Hepatocyte (in vitro differentiated cells): ENCODE measurements around the gene TMA7B.

Experiments used
- CTCF ChIP-seq: fragments of 200-600 bp; sonication (generic); IDR thresholded peaks from 2 replicates; pipeline ENCODE4 v1.5.1; 2016; ENCODE audit warnings: antibody characterized with exemption, mild to moderate bottlenecking; ENCODE audit not compliant: poor library complexity
- EZH2 ChIP-seq: fragments of 200-600 bp; sonication (generic); IDR thresholded peaks from 2 replicates; pipeline ENCODE4 v1.6.1; 2016; ENCODE audit warnings: antibody characterized with exemption, mild to moderate bottlenecking, borderline replicate concordance
- EZH2phosphoT487 ChIP-seq: fragments of 200-600 bp; sonication (generic); IDR thresholded peaks from one replicate; pipeline ENCODE4 v1.6.1; 2018; ENCODE audit warnings: antibody characterized with exemption, mild to moderate bottlenecking, low read depth, moderate library complexity; ENCODE audit not compliant: unreplicated experiment, severe bottlenecking

GRCh38 chr22:39997421-39997820 is 37.2 kb downstream of the TMA7B start:
- TF ChIP-seq EZH2phosphoT487 (no peak), CTCF (no peak), EZH2 (no peak)
